MM.1S (cell line): ENCODE results near the gene OR14I1.
"Not testable (repeated sequence)": the region's sequence is repeated elsewhere in the genome, so short reads cannot be mapped to it uniquely, and the experiment has no call there.

Experiments used
- DNase-seq: peaks from one replicate; pipeline ENCODE4 v3.0.0-alpha.2; 2015
- H2AFZ ChIP-seq: fragments of 300-600 bp; sonication (generic); 2 replicates; pipeline ENCODE4 v1.6.0; 2016; ENCODE audit warnings: antibody characterized with exemption, low read length
- H3F3A ChIP-seq: fragments of 300-600 bp; sonication (generic); 2 replicates; pipeline ENCODE4 v1.6.1; 2016; ENCODE audit warnings: mild to moderate bottlenecking, antibody characterized with exemption, low read length, moderate library complexity, mixed read lengths; ENCODE audit not compliant: insufficient read depth
- H3K27ac ChIP-seq: fragments of 300-600 bp; sonication (generic); 2 replicates; pipeline ENCODE4 v1.5.1; 2016; ENCODE audit warnings: mild to moderate bottlenecking, low read length
- H3K27me3 ChIP-seq: fragments of 300-600 bp; sonication (generic); replicated peaks from 2 replicates; pipeline ENCODE4 v1.6.0; 2016; ENCODE audit warnings: low read length; ENCODE audit not compliant: insufficient read depth
- H3K36me3 ChIP-seq: fragments of 300-600 bp; sonication (generic); replicated peaks from 2 replicates; pipeline ENCODE4 v1.6.1; 2016; ENCODE audit warnings: mild to moderate bottlenecking, low read length, mixed read lengths; ENCODE audit not compliant: insufficient read depth
- H3K4me1 ChIP-seq: fragments of 300-600 bp; sonication (generic); 2 replicates; pipeline ENCODE4 v1.6.1; 2016; ENCODE audit warnings: low read length, mixed read lengths
- H3K4me2 ChIP-seq: fragments of 300-600 bp; sonication (generic); 2 replicates; pipeline ENCODE4 v1.6.0; 2016; ENCODE audit warnings: low read depth, low read length
- H3K4me3 ChIP-seq: fragments of 300-600 bp; sonication (generic); 2 replicates; pipeline ENCODE4 v1.5.1; 2016; ENCODE audit warnings: low read length, mixed read lengths
- H3K79me2 ChIP-seq: fragments of 300-600 bp; sonication (generic); 2 replicates; pipeline ENCODE4 v1.6.1; 2016; ENCODE audit warnings: mixed run types, low read length, mixed read lengths
- H3K9ac ChIP-seq: fragments of 300-600 bp; sonication (generic); 2 replicates; pipeline ENCODE4 v1.6.1; 2016; ENCODE audit warnings: low read length, mixed read lengths
- H3K9me2 ChIP-seq: fragments of 300-600 bp; sonication (generic); replicated peaks from 2 replicates; pipeline ENCODE4 v1.6.1; 2016; ENCODE audit warnings: mild to moderate bottlenecking, low read length, mixed read lengths; ENCODE audit not compliant: insufficient read depth
- H3K9me3 ChIP-seq: fragments of 300-600 bp; sonication (generic); replicated peaks from 2 replicates; pipeline ENCODE4 v1.6.1; 2016; ENCODE audit warnings: mild to moderate bottlenecking, low read length, mixed read lengths; ENCODE audit not compliant: insufficient read depth
- H4K20me1 ChIP-seq: fragments of 300-600 bp; sonication (generic); 2 replicates; pipeline ENCODE4 v1.6.1; 2016; ENCODE audit warnings: mild to moderate bottlenecking, low read length, moderate library complexity, mixed read lengths; ENCODE audit not compliant: insufficient read depth

The OR14I1 gene

DNA sequence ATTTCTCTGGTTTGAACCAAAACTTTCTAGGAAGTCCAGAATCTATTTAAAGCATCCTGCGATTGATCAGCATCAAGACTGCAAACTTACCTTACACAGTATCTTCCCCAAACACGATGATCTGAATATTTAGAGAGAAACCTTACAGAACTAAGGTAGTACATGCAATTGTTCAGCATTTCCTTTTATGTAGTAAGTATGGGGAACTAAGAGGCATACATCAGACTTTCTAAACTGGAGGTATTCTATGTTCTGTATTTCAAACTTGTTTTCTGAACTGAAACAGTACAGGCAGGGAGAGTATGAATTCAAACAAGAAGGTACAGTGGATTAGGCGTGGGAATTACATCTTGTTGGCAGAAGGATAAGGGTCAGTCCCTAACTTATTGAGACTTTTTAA, 47.2 kb downstream of the OR14I1 start, which contains the start of gene OR2T27:
Gene OR2T27 (minus strand): TSS at position 175 of the 400 bp plus-strand sequence. CDS start 4,644 bp downstream, outside the sequence.
- H4K20me1 ChIP-seq, H3K27ac ChIP-seq, H3K4me2 ChIP-seq, H3K4me1 ChIP-seq, H3K9me2 ChIP-seq, H3K9ac ChIP-seq, H3K79me2 ChIP-seq, DNase-seq, H2AFZ ChIP-seq, H3K9me3 ChIP-seq, H3K4me3 ChIP-seq, H3K27me3 ChIP-seq, H3K36me3 ChIP-seq, H3F3A ChIP-seq: not testable (repeated sequence)
